Measurements from ENCODE around the gene ZNF3. TPM values are rescaled to one million over a fixed set of nuclear protein-coding genes. Genes with fewer than 3 reads are reported as not detected.
A peak's percentile ranks its signal among the peaks of the same experiment; 100 is the strongest.

ZNF3 gene
- total RNA-seq, 4 donors from 2014 or later = 37.4 to 42.7 (median 41.0) TPM

- H3K36me3 ChIP-seq = no peaks in the 10 kb centered on the region
- H3K4me3 ChIP-seq = no peak overlapping the region
- intact Hi-C loops (cut with DNase I; ENCODE audit: low total_unique reads) (no loop called here), in situ Hi-C loops (cut with MboI; ENCODE audit: low pct_ligation_motif_present in 1 of 4, low pct_unique_long_range_greater_than_20kb in 1 of 4, low sequenced_read_pairs in 3 of 4) (no loop called here)
- no peak for TF ChIP-seq POLR2A (IDR thresholded peaks at IDR 0.05)
- no peak for TF ChIP-seq CTCF (IDR thresholded peaks at IDR 0.05)
- TF ChIP-seq POLR2AphosphoS5 (IDR thresholded peaks at IDR 0.05) = no peak
- no peak for TF ChIP-seq EP300 (IDR thresholded peaks at IDR 0.05; ENCODE audit: low read depth)
- H3K27me3 ChIP-seq = no peaks in the 10 kb centered on the region
- peaks cover 7 to 28% (median 15%) of the 10 kb centered on the region in 4 donors for H3K4me1 ChIP-seq
- H3K27ac ChIP-seq = peak overlapping the region in 2 of 4 donors; percentile 91 to 97
- DNase-seq = peak; percentile 22
- H3K9me3 ChIP-seq = no peaks in the 10 kb centered on the region
- WGBS, 2 donors (ENCODE audit: low coverage in 1 of 2) = 64 to 82% methylated on average over 3 to 4 of the region's 4 CpGs
Measured at GRCh38 chr7:100048680-100049079, 32.8 kb downstream of the ZNF3 start.

- H3K9me3 ChIP-seq = no peaks in the 10 kb centered on the region
- no peak overlapping the region for H3K27ac ChIP-seq
- WGBS, 2 donors (ENCODE audit: low coverage in 1 of 2) = 42 to 46% methylated on average over 6 of the region's 6 CpGs
- in situ Hi-C loops (cut with MboI; ENCODE audit: low pct_ligation_motif_present in 1 of 4, low pct_unique_long_range_greater_than_20kb in 1 of 4, low sequenced_read_pairs in 3 of 4) = no loop called here
- intact Hi-C loops (cut with DNase I; ENCODE audit: low total_unique reads) = no loop called here
- no peaks in the 10 kb centered on the region for H3K27me3 ChIP-seq
- peaks cover 3 to 8% (median 6%) of the 10 kb centered on the region in 4 donors for H3K4me1 ChIP-seq
- H3K36me3 ChIP-seq = no peaks in the 10 kb centered on the region
- TF ChIP-seq CTCF (IDR thresholded peaks at IDR 0.05) (peak in 4 of 5 experiments; percentile 20 to 31 (median 26)), POLR2AphosphoS5 (IDR thresholded peaks at IDR 0.05) (no peak)
- DNase-seq = peak; percentile 52
- no peak overlapping the region for H3K4me3 ChIP-seq
Measured at GRCh38 chr7:100044718-100045117, 36.8 kb downstream of the ZNF3 start.

- no peak for DNase-seq
- intact Hi-C loops (cut with DNase I; ENCODE audit: low total_unique reads) (no loop called here), in situ Hi-C loops (cut with MboI; ENCODE audit: low pct_ligation_motif_present in 1 of 4, low pct_unique_long_range_greater_than_20kb in 1 of 4, low sequenced_read_pairs in 3 of 4) (no loop called here)
- H3K36me3 ChIP-seq = peaks cover 0 to 2% (median 0%) of the 10 kb centered on the region in 4 donors
- no peak overlapping the region for H3K27ac ChIP-seq
- no peak for TF ChIP-seq POLR2A (IDR thresholded peaks at IDR 0.05)
- no peaks in the 10 kb centered on the region for H3K9me3 ChIP-seq
- WGBS, 2 donors (ENCODE audit: low coverage in 1 of 2) = 69 to 83% methylated on average over 1 to 7 of the region's 7 CpGs
- H3K4me3 ChIP-seq = no peak overlapping the region
- no peaks in the 10 kb centered on the region for H3K27me3 ChIP-seq
- H3K4me1 ChIP-seq = peaks cover 0 to 15% (median 7%) of the 10 kb centered on the region in 4 donors
Measured at GRCh38 chr7:100040575-100040974, 40.9 kb downstream of the ZNF3 start.

GRCh38 chr7:100038326-100038725, 43.2 kb downstream of the ZNF3 start:
- no peak overlapping the region for H3K27ac ChIP-seq
- H3K4me1 ChIP-seq = peaks cover 0 to 22% (median 8%) of the 10 kb centered on the region in 4 donors
- no peak overlapping the region for H3K4me3 ChIP-seq
- H3K27me3 ChIP-seq = no peaks in the 10 kb centered on the region
- TF ChIP-seq POLR2AphosphoS5 (IDR thresholded peaks at IDR 0.05) = no peak
- no peak for TF ChIP-seq EP300 (IDR thresholded peaks at IDR 0.05; ENCODE audit: low read depth)
- no peak for TF ChIP-seq CTCF (IDR thresholded peaks at IDR 0.05)
- TF ChIP-seq POLR2A (IDR thresholded peaks at IDR 0.05) = no peak
- intact Hi-C loops (cut with DNase I; ENCODE audit: low total_unique reads) (no loop called here), in situ Hi-C loops (cut with MboI; ENCODE audit: low pct_ligation_motif_present in 1 of 4, low pct_unique_long_range_greater_than_20kb in 1 of 4, low sequenced_read_pairs in 3 of 4) (no loop called here)
- peaks cover 0 to 24% (median 9%) of the 10 kb centered on the region in 4 donors for H3K36me3 ChIP-seq
- whole genome bisulfite sequencing, 2 donors (ENCODE audit: low coverage in 1 of 2) = 84 to 89% methylated on average over 5 to 7 of the region's 7 CpGs
- DNase-seq = no peak
- H3K9me3 ChIP-seq = no peaks in the 10 kb centered on the region

- Histone ChIP-seq H3K4me3 (no peak overlapping the region), H3K36me3 (peaks cover 0 to 46% (median 21%) of the 10 kb centered on the region in 4 donors), H3K9me3 (no peaks in the 10 kb centered on the region), H3K27ac (peak overlapping the region; percentile 7 to 68 (median 32)), H3K4me1 (peaks cover 0 to 22% (median 8%) of the 10 kb centered on the region in 4 donors), H3K27me3 (no peaks in the 10 kb centered on the region)
- no peak for DNase-seq
- in situ Hi-C loops (cut with MboI; ENCODE audit: low pct_ligation_motif_present in 1 of 4, low pct_unique_long_range_greater_than_20kb in 1 of 4, low sequenced_read_pairs in 3 of 4) = no loop called here
- TF ChIP-seq POLR2A (IDR thresholded peaks at IDR 0.05) = no peak
- TF ChIP-seq EP300 (IDR thresholded peaks at IDR 0.05; ENCODE audit: low read depth) = no peak
- TF ChIP-seq CTCF (IDR thresholded peaks at IDR 0.05) = no peak
- no peak for TF ChIP-seq POLR2AphosphoS5 (IDR thresholded peaks at IDR 0.05)
- 77 to 91% methylated on average over 5 to 6 of the region's 6 CpGs for WGBS, 2 donors (ENCODE audit: low coverage in 1 of 2)
- intact Hi-C loops (cut with DNase I; ENCODE audit: low total_unique reads) = no loop called here
Measured at GRCh38 chr7:100035876-100036275, 45.6 kb downstream of the ZNF3 start.

All from transverse colon (tissue), 4 donors.